ENCODE measurements around the gene CAMSAP2.

- TF ChIP-seq EZH2 (IDR thresholded peaks at IDR 0.05; ENCODE audit: borderline replicate concordance, low read length) (no peak), CTCF (IDR thresholded peaks at IDR 0.05; ENCODE audit: low read length) (no peak)
Measured at GRCh38 chr1:200780545-200781369, 42.1 kb downstream of the CAMSAP2 start.
